ENCODE data around the gene EXPH5.
A peak's percentile ranks its signal among the peaks of the same experiment; 100 is the strongest.

Gene EXPH5

DNA sequence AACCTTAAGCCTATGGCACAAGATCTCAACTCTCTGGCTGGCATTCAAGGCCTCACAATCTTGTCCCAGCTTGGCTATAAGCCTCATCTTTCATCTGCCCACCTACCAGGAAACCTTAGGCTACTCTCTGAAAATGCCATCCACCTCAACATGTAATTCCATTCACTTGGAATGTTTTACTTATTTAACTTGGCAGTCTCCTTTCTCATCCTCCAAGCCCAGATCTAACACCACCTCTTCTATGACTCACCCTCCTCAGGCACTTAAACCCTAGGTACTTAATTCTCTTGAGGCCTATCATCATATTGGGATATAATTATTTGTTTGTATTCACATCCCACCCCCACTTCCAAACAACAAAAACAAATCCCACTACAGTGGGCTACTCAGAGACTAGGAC is 110.4 kb downstream of the EXPH5 start:
- DNase-seq (ENCODE audit: low read depth, low spot score) = peak; percentile 50
- TF ChIP-seq, protein P1, sequence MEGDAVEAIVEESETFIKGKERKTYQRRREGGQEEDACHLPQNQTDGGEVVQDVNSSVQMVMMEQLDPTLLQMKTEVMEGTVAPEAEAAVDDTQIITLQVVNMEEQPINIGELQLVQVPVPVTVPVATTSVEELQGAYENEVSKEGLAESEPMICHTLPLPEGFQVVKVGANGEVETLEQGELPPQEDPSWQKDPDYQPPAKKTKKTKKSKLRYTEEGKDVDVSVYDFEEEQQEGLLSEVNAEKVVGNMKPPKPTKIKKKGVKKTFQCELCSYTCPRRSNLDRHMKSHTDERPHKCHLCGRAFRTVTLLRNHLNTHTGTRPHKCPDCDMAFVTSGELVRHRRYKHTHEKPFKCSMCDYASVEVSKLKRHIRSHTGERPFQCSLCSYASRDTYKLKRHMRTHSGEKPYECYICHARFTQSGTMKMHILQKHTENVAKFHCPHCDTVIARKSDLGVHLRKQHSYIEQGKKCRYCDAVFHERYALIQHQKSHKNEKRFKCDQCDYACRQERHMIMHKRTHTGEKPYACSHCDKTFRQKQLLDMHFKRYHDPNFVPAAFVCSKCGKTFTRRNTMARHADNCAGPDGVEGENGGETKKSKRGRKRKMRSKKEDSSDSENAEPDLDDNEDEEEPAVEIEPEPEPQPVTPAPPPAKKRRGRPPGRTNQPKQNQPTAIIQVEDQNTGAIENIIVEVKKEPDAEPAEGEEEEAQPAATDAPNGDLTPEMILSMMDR (IDR thresholded peaks at IDR 0.05; ENCODE audit: low read depth, low read length) = no peak
- in situ Hi-C loops (cut with HindIII; ENCODE audit: low sequenced_read_pairs) = no loop called here
- H3K4me3 ChIP-seq (ENCODE audit: low read depth, low read length) = no peak overlapping the region

- TF ChIP-seq, protein P1 (IDR thresholded peaks at IDR 0.05; ENCODE audit: low read depth, low read length) = no peak
- no peak for DNase-seq (ENCODE audit: low read depth, low spot score)
- no peak overlapping the region for H3K4me3 ChIP-seq (ENCODE audit: low read depth, low read length)
- in situ Hi-C loops (cut with HindIII; ENCODE audit: low sequenced_read_pairs) = no loop called here
These were observed 118.7 kb downstream of the EXPH5 start for GRCh38 chr11:108474664-108475463.

- DNase-seq (ENCODE audit: low read depth, low spot score) = no peak
- in situ Hi-C loops (cut with HindIII; ENCODE audit: low sequenced_read_pairs) = no loop called here
- TF ChIP-seq, protein P1 (IDR thresholded peaks at IDR 0.05; ENCODE audit: low read depth, low read length) = no peak
- H3K4me3 ChIP-seq (ENCODE audit: low read depth, low read length) = no peak overlapping the region
These were observed 120.9 kb downstream of the EXPH5 start for GRCh38 chr11:108472681-108473080.

DNA sequence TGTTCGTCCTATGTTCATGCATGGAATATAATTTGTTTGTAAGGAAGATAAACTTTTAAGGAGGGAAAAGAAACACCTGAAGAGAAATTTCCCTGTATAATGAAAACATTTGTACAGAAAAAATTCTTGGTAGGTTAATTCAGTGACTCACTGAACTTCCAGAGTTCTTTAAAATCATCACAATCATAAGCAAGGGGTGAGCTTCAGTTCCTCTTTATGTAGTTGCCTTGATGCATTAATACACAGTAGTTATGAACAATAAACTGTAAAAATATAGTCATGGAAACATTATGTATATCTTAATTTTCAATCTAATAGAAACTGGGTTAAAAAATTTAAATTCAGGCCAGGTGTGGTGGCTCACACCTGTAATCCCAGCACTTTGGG is 125.1 kb downstream of the EXPH5 start:
- H3K4me3 ChIP-seq (ENCODE audit: low read depth, low read length) = no peak overlapping the region
- in situ Hi-C loops (cut with HindIII; ENCODE audit: low sequenced_read_pairs) = no loop called here
- TF ChIP-seq, protein P1 (IDR thresholded peaks at IDR 0.05; ENCODE audit: low read depth, low read length) = no peak
- no peak for DNase-seq (ENCODE audit: low read depth, low spot score)

GRCh38 chr11:108467091-108467823 is 126.3 kb downstream of the EXPH5 start, which contains the start of gene C11orf65:
C11orf65 (minus strand) TSS chr11:108467529; CDS start chr11:108461559, 5,970 bp downstream.
- peak; percentile 97 for DNase-seq (ENCODE audit: low read depth, low spot score)
- in situ Hi-C loops (cut with HindIII; ENCODE audit: low sequenced_read_pairs) = no loop called here
- TF ChIP-seq, protein P1 (IDR thresholded peaks at IDR 0.05; ENCODE audit: low read depth, low read length) = no peak
- H3K4me3 ChIP-seq (ENCODE audit: low read depth, low read length) = peak within 1 kb of the TSS; percentile 88

DNA sequence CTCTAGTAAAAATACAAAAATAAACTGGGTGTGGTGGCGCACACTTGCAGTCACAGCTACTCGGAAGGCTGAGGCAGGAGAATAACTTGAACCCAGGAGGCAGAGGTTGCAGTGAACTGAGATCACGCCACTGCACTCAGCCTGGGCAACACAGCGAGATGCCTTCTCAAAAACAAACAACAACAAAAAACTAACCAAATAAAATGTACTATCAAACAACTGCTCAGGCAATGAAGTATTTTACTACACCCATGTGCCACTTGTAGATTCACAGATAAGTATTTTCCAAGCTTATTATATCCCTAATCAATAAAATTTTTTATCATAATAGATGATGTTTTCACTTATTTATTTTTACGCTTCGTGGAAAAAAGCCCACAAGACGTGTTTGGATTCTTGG is 127.2 kb downstream of the EXPH5 start:
- in situ Hi-C loops (cut with HindIII; ENCODE audit: low sequenced_read_pairs) = no loop called here
- peak overlapping the region; percentile 88 for H3K4me3 ChIP-seq (ENCODE audit: low read depth, low read length)
- no peak for DNase-seq (ENCODE audit: low read depth, low spot score)
- TF ChIP-seq, protein P1 (IDR thresholded peaks at IDR 0.05; ENCODE audit: low read depth, low read length) = no peak

All from astrocyte of the spinal cord (primary cell).